ENCODE measurements around the gene ZBTB9.

ZBTB9 gene

GRCh38 chr6:33418690-33419291 is 35.6 kb upstream of the ZBTB9 start:
- DNase-seq (ENCODE audit: low spot score) = no peak

GRCh38 chr6:33419580-33420490 is 34.5 kb upstream of the ZBTB9 start, which contains the start of gene SYNGAP1:
Gene SYNGAP1, plus strand, starts transcription at chr6:33420065. Its CDS starts 200 bp downstream, at chr6:33420265.
- no peak for DNase-seq (ENCODE audit: low spot score)

GRCh38 chr6:33420491-33421343 is 33.7 kb upstream of the ZBTB9 start:
- DNase-seq (ENCODE audit: low spot score) = no peak

- no peak for DNase-seq (ENCODE audit: low spot score)
Measured at GRCh38 chr6:33421344-33421643, 33.1 kb upstream of the ZBTB9 start.

- no peak for DNase-seq (ENCODE audit: low spot score)
Measured at GRCh38 chr6:33423777-33424176, 30.6 kb upstream of the ZBTB9 start.

- DNase-seq (ENCODE audit: low spot score) = no peak
Measured at GRCh38 chr6:33424855-33425667, 29.3 kb upstream of the ZBTB9 start.

GRCh38 chr6:33425668-33426577 is 28.5 kb upstream of the ZBTB9 start:
- peak; percentile 80 for DNase-seq (ENCODE audit: low spot score)

- no peak for DNase-seq (ENCODE audit: low spot score)
Measured at GRCh38 chr6:33426590-33427511, 27.5 kb upstream of the ZBTB9 start.

GRCh38 chr6:33427585-33428223 is 26.7 kb upstream of the ZBTB9 start:
- peak; percentile 38 for DNase-seq (ENCODE audit: low spot score)

- DNase-seq (ENCODE audit: low spot score) = peak; percentile 25
Measured at GRCh38 chr6:33428224-33428965, 26.0 kb upstream of the ZBTB9 start.

- DNase-seq (ENCODE audit: low spot score) = no peak
Measured at GRCh38 chr6:33428966-33429749, 25.2 kb upstream of the ZBTB9 start.

- DNase-seq (ENCODE audit: low spot score) = no peak
Measured at GRCh38 chr6:33429750-33430052, 24.7 kb upstream of the ZBTB9 start.

- DNase-seq (ENCODE audit: low spot score) = no peak
Measured at GRCh38 chr6:33430334-33430733, 24.0 kb upstream of the ZBTB9 start.

GRCh38 chr6:33430991-33431879 is 23.1 kb upstream of the ZBTB9 start:
- no peak for DNase-seq (ENCODE audit: low spot score)

- DNase-seq (ENCODE audit: low spot score) = no peak
Measured at GRCh38 chr6:33431880-33432541, 22.4 kb upstream of the ZBTB9 start.

GRCh38 chr6:33432546-33432945 is 21.8 kb upstream of the ZBTB9 start:
- DNase-seq (ENCODE audit: low spot score) = no peak

Measured in LoVo (cell line).